Neural cell (in vitro differentiated cells): ENCODE measurements around the gene TAS1R2.

Source experiments
- EP300 ChIP-seq: fragments of 450-650 bp; conservative IDR thresholded peaks from 2 replicates; pipeline ENCODE4 v1.6.1; 2014; ENCODE audit warnings: antibody characterized with exemption, mild to moderate bottlenecking, moderate library complexity; ENCODE audit not compliant: poor library complexity, severe bottlenecking
- POLR2AphosphoS5 ChIP-seq: IDR thresholded peaks from 2 replicates; pipeline ENCODE4 v1.6.1; 2012

DNA sequence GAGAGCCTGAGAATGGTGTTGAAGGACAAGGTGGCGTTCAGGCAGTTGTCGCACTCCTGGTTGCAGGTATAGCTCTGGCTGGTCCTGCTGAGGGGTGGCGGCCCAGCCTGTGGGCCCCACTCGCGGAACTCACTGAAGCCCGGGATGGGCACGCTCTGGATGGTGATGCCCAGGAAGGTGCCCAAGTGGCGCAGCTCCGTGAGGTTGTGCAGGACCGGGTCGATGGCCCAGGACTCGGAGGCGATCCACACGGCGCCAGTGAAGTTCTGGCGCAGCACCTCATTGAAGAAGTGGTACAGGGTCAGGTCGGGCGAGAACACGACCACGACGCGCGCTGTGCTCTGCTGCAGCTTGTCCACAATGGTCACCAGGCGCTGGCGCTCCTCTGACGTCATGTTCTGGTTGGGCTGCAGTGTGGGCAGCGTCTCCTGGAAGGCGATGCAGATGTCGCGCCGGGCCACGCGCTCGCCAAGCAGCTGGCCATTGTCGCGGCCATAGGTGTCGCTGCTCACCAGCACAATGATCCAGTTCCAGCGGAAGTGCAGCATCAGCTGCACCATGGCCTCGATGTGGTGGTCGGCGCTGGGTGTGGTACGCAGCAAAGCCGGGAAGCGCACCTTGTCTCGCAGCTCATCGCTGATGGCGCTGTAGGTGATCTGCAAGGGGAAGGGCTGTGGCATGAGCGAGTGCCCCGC lies 5.0 kb downstream of the TAS1R2 start:
- TF ChIP-seq POLR2AphosphoS5 = no peak
- no peak for TF ChIP-seq EP300
